Ovary (tissue), 9 donors: ENCODE data around the gene FILIP1L. TPM values are rescaled to one million over a fixed set of nuclear protein-coding genes. Genes with fewer than 3 reads are reported as not detected.

Experiments used
- DNase-seq, 5 donors: peaks; one replicate each; pipeline ENCODE4 v3.0.0-alpha.2; 2019 to 2020
- H3K27ac ChIP-seq, 2 donors: fragments of 200-600 bp; one replicate each; pipeline versions ENCODE4 v1.5.1 to v1.8.0; 2019 to 2022
- H3K27me3 ChIP-seq: fragments of 200-600 bp; one replicate; pipeline ENCODE4 v1.8.0; 2022
- H3K36me3 ChIP-seq: fragments of 200-600 bp; sonication (generic); one replicate; pipeline ENCODE4 v1.5.1; 2019
- H3K4me1 ChIP-seq: one replicate; pipeline ENCODE4 v1.8.1; 2013; ENCODE audit warnings: mild to moderate bottlenecking, moderate library complexity; ENCODE audit not compliant: insufficient read depth
- H3K4me3 ChIP-seq: fragments of 200-600 bp; sonication (generic); one replicate; pipeline ENCODE4 v1.5.1; 2017
- H3K9me3 ChIP-seq, 2 donors: fragments of 200-600 bp in 1 of 2; sonication (generic) in 1 of 2; one replicate each; pipeline versions ENCODE4 v1.5.1 to v1.8.1; 2013 to 2019; ENCODE audit warnings: mild to moderate bottlenecking in 1 of 2, moderate library complexity in 1 of 2
- CTCF ChIP-seq, 3 donors: fragments of 450-650 bp in 2 of 3; fragments of 200-600 bp in 1 of 3; IDR thresholded peaks; one replicate each; pipeline versions ENCODE4 v1.5.1 to v1.8.0; 2016 to 2022; ENCODE audit warnings: antibody characterized with exemption in 3 of 3, mild to moderate bottlenecking in 1 of 3
- EP300 ChIP-seq: sonication (generic); formaldehyde crosslinking; IDR thresholded peaks from one replicate; pipeline ENCODE4 v1.6.1; 2017; ENCODE audit warnings: antibody characterized with exemption
- POLR2A ChIP-seq: fragments of 450-650 bp; IDR thresholded peaks from one replicate; pipeline ENCODE4 v1.6.1; 2017; ENCODE audit warnings: antibody characterized with exemption, mild to moderate bottlenecking, moderate library complexity
- WGBS, 3 donors: extraction: QIAGEN DNeasy Blood & Tissue Kit in 1 of 3; methylation state at CpG; one replicate each; pipeline versions ENCODE4 v1.1.5 to v1.1.7; 2013 to 2017; 5-methylcytosine and 5-hydroxymethylcytosine counted together
- intact Hi-C, 4 donors: fragments of 100-400 bp; cut with DNase I; formaldehyde crosslinking; loops; one replicate each; pipeline versions ENCODE4 v1.11.0 to v1.15.1; 2022 to 2023
- polyA plus RNA-seq, 2 donors: library from polyadenylated mRNA; stranded (reverse); fragments of 200-250 nt in 1 of 2; fragments of 350-450 nt in 1 of 2; fragmentation: Illumina TruSeq in 1 of 2; extraction: RNeasy Lipid Tissue Mini Kit (QIAGEN cat#74804) in 1 of 2; gene quantifications; one replicate each; pipeline ENCODE4 v1.2.3, GENCODE V29; 2013 to 2014
- total RNA-seq, 7 donors: library from RNA; depleted of rRNA in 2 of 7; stranded (reverse); fragments of >200 nt in 2 of 7; fragmentation: NEBNext Ultra II Directional in 3 of 7; extraction: Animal tissue kit (Norgen Biotek cat#: 25700) in 3 of 7; gene quantifications; one replicate each; pipeline versions ENCODE4 v1.1.0 to v1.2.4, GENCODE V29; 2016 to 2023
- donor health status: DM: no; HTN: no; CAD: no; lungs with moderate emphysema.
- donor health status: DM: no; HTN: no; CAD: no.
- donor health status: Bipolar disorder and iron deficiency.
- donor health status: DM: yes; HTN: yes; CAD: no.
- donor health status: DM: no; HTN: no; CAD: no.
- donor health status: DM: yes; HTN: yes; CAD: no.

The FILIP1L gene
- total and polyA plus RNA-seq, 9 donors = 23.7 to 174 (median 110) TPM

- no peak for DNase-seq
- Histone ChIP-seq H3K4me3 (peak overlapping the region; percentile 57), H3K9me3 (no peaks in the 10 kb centered on the region), H3K4me1 (peaks cover 20% of the 10 kb centered on the region), H3K36me3 (no peaks in the 10 kb centered on the region), H3K27ac (peak overlapping the region in 1 of 2 donors; percentile 93), H3K27me3 (no peaks in the 10 kb centered on the region)
- TF ChIP-seq CTCF (IDR thresholded peaks at IDR 0.05) = no peak
- TF ChIP-seq EP300 = no peak
- TF ChIP-seq POLR2A = no peak
- intact Hi-C loops = loop anchor here (10.0 kb wide), 5 partner anchors 72 to 382 kb away; no protein-coding TSS in a partner anchor
Observed at GRCh38 chr3:99872923-99873254, 241.4 kb downstream of the FILIP1L start.

- intact Hi-C loops = loop anchor here (10.0 kb wide), 5 partner anchors 73 to 383 kb away; no protein-coding TSS in a partner anchor
- Histone ChIP-seq H3K27ac (peak overlapping the region; percentile 61 to 69), H3K9me3 (no peaks in the 10 kb centered on the region), H3K4me3 (peak overlapping the region; percentile 57), H3K4me1 (peaks cover 25% of the 10 kb centered on the region), H3K36me3 (no peaks in the 10 kb centered on the region), H3K27me3 (no peaks in the 10 kb centered on the region)
- 7 to 14% (median 13%) methylated on average over 4 of the region's 4 CpGs for WGBS, 3 donors
- DNase-seq = no peak
- TF ChIP-seq EP300 (no peak), CTCF (IDR thresholded peaks at IDR 0.05) (no peak), POLR2A (no peak)
Observed at GRCh38 chr3:99871231-99872045, 242.9 kb downstream of the FILIP1L start.

GRCh38 chr3:99870712-99871111, 243.6 kb downstream of the FILIP1L start:
- Histone ChIP-seq H3K36me3 (no peaks in the 10 kb centered on the region), H3K4me1 (peaks cover 26% of the 10 kb centered on the region), H3K9me3 (no peaks in the 10 kb centered on the region), H3K27me3 (no peaks in the 10 kb centered on the region), H3K27ac (peak overlapping the region; percentile 16 to 69), H3K4me3 (peak overlapping the region; percentile 1)
- WGBS, 3 donors = 31 to 64% (median 51%) methylated on average over 2 of the region's 2 CpGs
- no peak for DNase-seq
- TF ChIP-seq POLR2A (no peak), CTCF (IDR thresholded peaks at IDR 0.05) (no peak), EP300 (no peak)
- intact Hi-C loops = loop anchor here (10.0 kb wide), 5 partner anchors 74 to 384 kb away; no protein-coding TSS in a partner anchor

- no peaks in the 10 kb centered on the region for H3K27me3 ChIP-seq
- H3K36me3 ChIP-seq = no peaks in the 10 kb centered on the region
- TF ChIP-seq EP300 (no peak), POLR2A (no peak)
- peaks cover 26% of the 10 kb centered on the region for H3K4me1 ChIP-seq
- H3K4me3 ChIP-seq = no peak overlapping the region
- peak in 3 of 5 donors; percentile 35 to 62 (median 50) for DNase-seq
- 5 to 15% (median 7%) methylated on average over 1 of the region's 1 CpG for WGBS, 3 donors
- no peaks in the 10 kb centered on the region for H3K9me3 ChIP-seq
- intact Hi-C loops = loop anchor here (10.0 kb wide), 5 partner anchors 75 to 385 kb away; no protein-coding TSS in a partner anchor
- peak overlapping the region; percentile 21 to 69 for H3K27ac ChIP-seq
Observed at GRCh38 chr3:99869621-99870020, 244.7 kb downstream of the FILIP1L start.

- intact Hi-C loops = no loop called here
- Histone ChIP-seq H3K4me3 (no peak overlapping the region), H3K36me3 (no peaks in the 10 kb centered on the region), H3K9me3 (no peaks in the 10 kb centered on the region), H3K27ac (peak overlapping the region in 1 of 2 donors; percentile 69), H3K27me3 (no peaks in the 10 kb centered on the region), H3K4me1 (peaks cover 28% of the 10 kb centered on the region)
- TF ChIP-seq POLR2A (no peak), CTCF (IDR thresholded peaks at IDR 0.05) (no peak), EP300 (no peak)
- peak in 1 of 5 donors; percentile 48 for DNase-seq
- 0 to 10% (median 8%) methylated on average over 1 of the region's 1 CpG for WGBS, 3 donors
Observed at GRCh38 chr3:99868311-99868646, 246.0 kb downstream of the FILIP1L start.
